H1 (cell line): ENCODE measurements around the gene ZDHHC22. TPM values are rescaled to one million over a fixed set of nuclear protein-coding genes. Genes with fewer than 3 reads are reported as not detected.

ENCODE experiments used
- CTCF ChIA-PET: fragments of 300-600 bp; sonication (Branson Sonifier 250); formaldehyde crosslinking; loops from one replicate; lab custom pipeline; 2021; ENCODE audit not compliant: partially characterized antibody; lab: Charles Lee
- POLR2A ChIA-PET: fragments of 300-600 bp; sonication (Branson Sonifier 250); formaldehyde crosslinking; loops from one replicate; lab custom pipeline; 2021; ENCODE audit warnings: inconsistent platforms; ENCODE audit not compliant: partially characterized antibody; lab: Charles Lee
- DNase-seq, 2 experiments: peaks; one replicate each; pipeline versions ENCODE4 v3.0.0 to v3.0.0-alpha.2; 2010 to 2022; ENCODE audit warnings: low spot score in 2 of 2, low read depth in 1 of 2, mixed read lengths in 1 of 2
- FAIRE-seq: peaks from 2 replicates; lab custom pipeline; 2011; peaks lifted over from hg19 to GRCh38; lab: Jason Lieb, UNC
- H2AFZ ChIP-seq: 2 replicates; pipeline ENCODE4 v1.8.1; 2012; ENCODE audit warnings: low read length, inconsistent platforms
- H2AK5ac ChIP-seq: 2 replicates; pipeline ENCODE4 v1.6.1; 2013; ENCODE audit warnings: low read depth, low read length
- H2BK120ac ChIP-seq: replicated peaks from 2 replicates; pipeline ENCODE3; 2013; ENCODE audit warnings: low read depth, low read length, inconsistent platforms
- H2BK12ac ChIP-seq: 2 replicates; pipeline ENCODE4 v1.6.1; 2013; ENCODE audit warnings: low read depth, low read length
- H2BK15ac ChIP-seq: 2 replicates; pipeline ENCODE4 v1.6.1; 2013; ENCODE audit warnings: low read length
- H2BK20ac ChIP-seq: 2 replicates; pipeline ENCODE4 v1.6.1; 2013; ENCODE audit warnings: low read length
- H2BK5ac ChIP-seq: 2 replicates; pipeline ENCODE4 v1.6.1; 2013; ENCODE audit warnings: low read depth, low read length
- H3K14ac ChIP-seq: 2 replicates; pipeline ENCODE4 v1.6.1; 2013; ENCODE audit warnings: inconsistent platforms; ENCODE audit not compliant: insufficient read length
- H3K18ac ChIP-seq: 2 replicates; pipeline ENCODE4 v1.6.1; 2013; ENCODE audit warnings: low read length; ENCODE audit errors: extremely low read depth
- H3K23ac ChIP-seq: 2 replicates; pipeline ENCODE4 v1.6.1; 2013; ENCODE audit warnings: inconsistent platforms; ENCODE audit not compliant: insufficient read length
- H3K23me2 ChIP-seq: 2 replicates; pipeline ENCODE4 v1.6.1; 2013; ENCODE audit warnings: low read depth, low read length
- H3K27ac ChIP-seq: 2 replicates; pipeline ENCODE4 v1.6.1; 2011; ENCODE audit warnings: low read depth, low read length, inconsistent platforms
- H3K27me3 ChIP-seq, 4 experiments: replicated peaks in 1 of 4; 1 replicate in 1 of 4; 2 replicates in 3 of 4; pipeline versions ENCODE4 v1.6.1 to v1.8.1; 2011 to 2013; ENCODE audit warnings: low read length in 3 of 4, mild to moderate bottlenecking in 3 of 4, inconsistent platforms in 2 of 4, mixed read lengths in 2 of 4, moderate library complexity in 1 of 4; ENCODE audit not compliant: control insufficient read depth in 3 of 4, insufficient read depth in 3 of 4; ENCODE audit errors: extremely low read depth in 1 of 4
- H3K36me3 ChIP-seq, 4 experiments: 2 replicates each; pipeline versions ENCODE4 v1.6.1 to v1.8.1; 2011 to 2013; ENCODE audit warnings: mild to moderate bottlenecking in 4 of 4, low read length in 3 of 4, moderate library complexity in 2 of 4, control low read depth in 1 of 4, inconsistent platforms in 1 of 4; ENCODE audit not compliant: insufficient read depth in 4 of 4, control insufficient read depth in 2 of 4
- H3K4ac ChIP-seq: replicated peaks from 2 replicates; pipeline ENCODE3; 2013; ENCODE audit warnings: low read length, low read depth, mixed read lengths, inconsistent platforms; ENCODE audit not compliant: insufficient read length
- H3K4me1 ChIP-seq, 4 experiments: replicated peaks in 1 of 4; 1 replicate in 1 of 4; 2 replicates in 3 of 4; pipeline versions ENCODE4 v1.6.1 to v1.8.1; 2011 to 2013; ENCODE audit warnings: low read length in 3 of 4, inconsistent platforms in 2 of 4, mixed read lengths in 1 of 4; ENCODE audit not compliant: insufficient read depth in 4 of 4, control insufficient read depth in 3 of 4
- H3K4me2 ChIP-seq, 2 experiments: 2 replicates each; pipeline versions ENCODE4 v1.6.1 to v1.8.1; 2011 to 2013; ENCODE audit warnings: low read depth in 2 of 2, low read length in 2 of 2, control low read depth in 1 of 2, inconsistent platforms in 1 of 2, mild to moderate bottlenecking in 1 of 2; ENCODE audit not compliant: insufficient read depth in 1 of 2
- H3K4me3 ChIP-seq, 4 experiments: fragments of 200-600, 300-600 bp in 1 of 4; sonication (generic), shearing (Covaris generic), sonication (Bioruptor Twin) in 1 of 4; 2 replicates each; pipeline versions ENCODE4 v1.5.1 to v1.8.1; 2011 to 2016; ENCODE audit warnings: low read length in 4 of 4, low read depth in 3 of 4, control low read depth in 2 of 4, inconsistent platforms in 2 of 4, mild to moderate bottlenecking in 2 of 4, mixed read lengths in 1 of 4, moderate library complexity in 1 of 4; ENCODE audit not compliant: insufficient read depth in 2 of 4; ENCODE audit errors: extremely low read depth in 1 of 4
- H3K56ac ChIP-seq: replicated peaks from 2 replicates; pipeline ENCODE3; 2013; ENCODE audit warnings: low read depth, mild to moderate bottlenecking, mixed read lengths, low read length, inconsistent platforms; ENCODE audit not compliant: insufficient read length
- H3K79me1 ChIP-seq: 2 replicates; pipeline ENCODE4 v1.6.1; 2013; ENCODE audit warnings: low read depth, low read length, control low read depth
- H3K79me2 ChIP-seq, 2 experiments: 2 replicates each; pipeline versions ENCODE4 v1.6.1 to v1.8.1; 2012 to 2013; ENCODE audit warnings: low read length in 2 of 2, mild to moderate bottlenecking in 2 of 2, inconsistent platforms in 1 of 2; ENCODE audit not compliant: insufficient read depth in 2 of 2, control insufficient read depth in 1 of 2
- H3K9ac ChIP-seq, 4 experiments: replicated peaks in 1 of 4; 1 replicate in 1 of 4; 2 replicates in 3 of 4; pipeline versions ENCODE4 v1.6.1 to v1.8.1; 2011 to 2013; ENCODE audit warnings: low read depth in 3 of 4, low read length in 3 of 4, control low read depth in 2 of 4, mild to moderate bottlenecking in 2 of 4, moderate library complexity in 2 of 4, inconsistent platforms in 1 of 4; ENCODE audit errors: extremely low read depth in 1 of 4
- H3K9me3 ChIP-seq, 2 experiments: 2 replicates each; pipeline versions ENCODE4 v1.6.1 to v1.8.1; 2012 to 2013; ENCODE audit warnings: mild to moderate bottlenecking in 2 of 2, moderate library complexity in 2 of 2, control low read depth in 1 of 2, inconsistent platforms in 1 of 2, low read depth in 1 of 2, low read length in 1 of 2, mixed read lengths in 1 of 2; ENCODE audit not compliant: insufficient read depth in 2 of 2
- H4K20me1 ChIP-seq, 2 experiments: replicated peaks in 1 of 2; 2 replicates each; pipeline versions ENCODE3 to v1.8.1; 2011 to 2013; ENCODE audit warnings: inconsistent platforms in 2 of 2, low read length in 2 of 2, mild to moderate bottlenecking in 1 of 2; ENCODE audit not compliant: insufficient read depth in 2 of 2, control insufficient read depth in 1 of 2
- H4K5ac ChIP-seq: 2 replicates; pipeline ENCODE4 v1.6.1; 2013; ENCODE audit warnings: low read length, low read depth, mixed read lengths, inconsistent platforms; ENCODE audit not compliant: insufficient read length
- H4K8ac ChIP-seq: 2 replicates; pipeline ENCODE4 v1.8.0; 2013; ENCODE audit warnings: mild to moderate bottlenecking, moderate library complexity, low read length, inconsistent platforms; ENCODE audit not compliant: insufficient read depth; ENCODE audit errors: extremely low read depth
- H4K91ac ChIP-seq: replicated peaks from 2 replicates; pipeline ENCODE3; 2013; ENCODE audit warnings: low read length, mixed read lengths, inconsistent platforms; ENCODE audit not compliant: insufficient read length
- CHD2 ChIP-seq: IDR thresholded peaks from 2 replicates; pipeline ENCODE4 v1.6.1; 2012; ENCODE audit warnings: low read length, improper control_type of control experiment
- KDM4A ChIP-seq: IDR thresholded peaks from one replicate; pipeline ENCODE4 v1.7.1; 2012; ENCODE audit warnings: low read depth, mild to moderate bottlenecking, moderate library complexity, low read length, inconsistent platforms; ENCODE audit not compliant: severe bottlenecking
- RAD21 ChIP-seq, 2 experiments: IDR thresholded peaks in 1 of 2; conservative IDR thresholded peaks in 1 of 2; 2 replicates each; pipeline ENCODE4 v1.6.1; 2011; ENCODE audit warnings: low read depth in 2 of 2, low read length in 2 of 2, improper control_type of control experiment in 1 of 2, inconsistent platforms in 1 of 2, mild to moderate bottlenecking in 1 of 2, moderate library complexity in 1 of 2
- RBBP5 ChIP-seq: IDR thresholded peaks from 2 replicates; pipeline ENCODE4 v1.7.1; 2012; ENCODE audit warnings: low read depth, mild to moderate bottlenecking, inconsistent platforms, low read length, moderate library complexity, borderline replicate concordance
- SAP30 ChIP-seq: fragments of 300-600 bp; sonication (generic); IDR thresholded peaks from 2 replicates; pipeline ENCODE4 v1.7.1; 2012; ENCODE audit warnings: low read length, moderate library complexity, mild to moderate bottlenecking, inconsistent platforms; ENCODE audit not compliant: insufficient read depth, insufficient replicate concordance
- SP4 ChIP-seq: IDR thresholded peaks from 2 replicates; pipeline ENCODE4 v1.6.1; 2012; ENCODE audit warnings: low read length, inconsistent platforms
- SUZ12 ChIP-seq: fragments of 200-600 bp; sonication (generic); IDR thresholded peaks from 2 replicates; pipeline ENCODE4 v1.6.1; 2012; ENCODE audit warnings: mild to moderate bottlenecking, inconsistent platforms, low read length, moderate library complexity, mixed read lengths
- TAF7 ChIP-seq: optimal IDR thresholded peaks from 2 replicates; pipeline ENCODE3; 2011; ENCODE audit warnings: low read depth, mild to moderate bottlenecking, inconsistent platforms, low read length, moderate library complexity, borderline replicate concordance
- WGBS, 2 experiments: shearing (Covaris generic) in 1 of 2; methylation state at CpG; one replicate each; pipeline versions ENCODE4 v1.1.6 to v1.1.7; 2013 to 2015; ENCODE audit warnings: low lambda C conversion rate in 2 of 2, mixed read lengths in 2 of 2, inconsistent platforms in 1 of 2, low coverage in 1 of 2, missing lambda C conversion rate in 1 of 2; ENCODE audit not compliant: insufficient replicate concordance in 2 of 2, insufficient coverage in 1 of 2, insufficient read length in 1 of 2; ENCODE audit errors: extremely low coverage in 1 of 2, missing lambda C conversion rate in 1 of 2; 5-methylcytosine and 5-hydroxymethylcytosine counted together
- polyA plus RNA-seq, 7 experiments: library from polyadenylated mRNA; depleted of rRNA in 3 of 7; stranded (reverse) in 5 of 7; unstranded in 2 of 7; fragments of >200 nt in 5 of 7; fragments of 200-250 nt in 2 of 7; gene quantifications; 1 replicate in 5 of 7; 2 replicates in 1 of 7; 4 replicates in 1 of 7; pipeline versions ENCODE4 v1.2.1 to v1.2.3, GENCODE V29; 2011 to 2013; ENCODE audit warnings: missing spikeins in 2 of 7, mixed read lengths in 2 of 7
- total RNA-seq: library from RNA; stranded (reverse); fragmentation: NEBNext Ultra II Directional; extraction: Animal tissue kit (Norgen Biotek cat#: 25700); gene quantifications from 2 replicates; pipeline ENCODE4 v1.2.1, GENCODE V29; 2021

Gene ZDHHC22
- total and polyA plus RNA-seq, 2 of the 8 experiments (the other 6 are each of a cell fraction or from before 2014, with no cell fraction given): 23.8 to 55.2 TPM

- POLR2A ChIA-PET: interaction anchor here (1.0 to 2.2 kb wide), 4 partner anchors 19 to 48 kb away, joined by 3 to 8 read pairs (median 5); no protein-coding TSS in a partner anchor
- no peak overlapping the region for H3K14ac ChIP-seq
- peak overlapping the region; percentile 35 for H4K8ac ChIP-seq
- peaks cover 0 to 8% of the 10 kb centered on the region in 2 experiments; a peak in 1 of 4 replicates for H3K79me2 ChIP-seq
- no peak for FAIRE-seq
- H2BK20ac ChIP-seq: no peak overlapping the region
- H2BK15ac ChIP-seq: peak overlapping the region; percentile 66; the same call in 1 of the 2 replicates
- CTCF ChIA-PET: interaction anchor here (0.6 to 52.5 kb wide), 24 partner anchors 11 to 265 kb away, joined by 3 to 1490 read pairs (median 5); partner anchors contain the start of gene CIPC
- peak overlapping the region; percentile 28 for H4K91ac ChIP-seq
- peaks cover 12 to 43% (median 23%) of the 10 kb centered on the region in 4 experiments for H3K4me1 ChIP-seq
- peak overlapping the region; percentile 88 for H3K18ac ChIP-seq
- no peaks in the 10 kb centered on the region for H3K9me3 ChIP-seq
- H2AK5ac ChIP-seq: peak overlapping the region; percentile 44; the same call in 1 of the 2 replicates
- 0 out of 2 replicates have a peak overlapping the region, but pooled peaks have one; percentile 14 for H2AFZ ChIP-seq
- peak overlapping the region; percentile 100 for H3K4me2 ChIP-seq
- 0 out of 2 replicates have a peak overlapping the region, but pooled peaks have one; percentile 35 for H2BK5ac ChIP-seq
- whole genome bisulfite sequencing, 2 experiments: 2% methylated on average over 54 of the region's 67 CpGs; no CpG with 5 or more reads in 1 of the 2 experiments
- no peak for DNase-seq
- H3K4ac ChIP-seq: peak overlapping the region; percentile 22
- H4K5ac ChIP-seq: peak overlapping the region; percentile 25
- no peak overlapping the region for H3K27ac ChIP-seq
- H3K23ac ChIP-seq: peak overlapping the region; percentile 19
- peaks cover 0 to 22% (median 6%) of the 10 kb centered on the region in 4 experiments; a peak in 5 of 8 replicates for H3K36me3 ChIP-seq
- peak overlapping the region; percentile 20 to 68 (median 38); a peak in 6 of 7 replicates for H3K9ac ChIP-seq
- peak overlapping the region; percentile 69 to 79 (median 78) for H3K4me3 ChIP-seq
- H2BK12ac ChIP-seq: peak overlapping the region; percentile 77; the same call in 1 of the 2 replicates
- H3K27me3 ChIP-seq: peaks cover 0 to 4% (median 2%) of the 10 kb centered on the region in 4 experiments; a peak in 3 of 7 replicates
- H2BK120ac ChIP-seq: peak overlapping the region; percentile 58
- no peak overlapping the region for H3K56ac ChIP-seq
- H3K79me1 ChIP-seq: 0 out of 2 replicates have a peak, but pooled peaks cover 4% of the 10 kb centered on the region
- peaks cover 20% of the 10 kb centered on the region for H3K23me2 ChIP-seq
- H4K20me1 ChIP-seq: peaks cover 3 to 7% of the 10 kb centered on the region in 2 experiments
- TF ChIP-seq RBBP5: peak; percentile 57; the same call in 1 of the 2 replicates
- TF ChIP-seq SUZ12: peak; percentile 22; the same call in 1 of the 2 replicates
- peak; percentile 15 for TF ChIP-seq TAF7
- no peak for TF ChIP-seq RAD21 (IDR thresholded peaks at IDR 0.05 in 1 of 2, conservative IDR thresholded peaks at IDR 0.05 in 1 of 2; ENCODE audit: low read depth in 2 of 2, low read length in 2 of 2)
- no peak for TF ChIP-seq CHD2
- TF ChIP-seq SP4: no peak
- TF ChIP-seq KDM4A: peak; percentile 31
- TF ChIP-seq SAP30: no peak
Measured at GRCh38 chr14:77140359-77141213, 1.0 kb downstream of the ZDHHC22 start.
